CD4-positive, alpha-beta T cell treated with Interleukin-15 for 4 hours (primary cell): ENCODE data around the gene NUDT1.

ENCODE experiments used
- DNase-seq: peaks from one replicate; pipeline ENCODE4 v3.0.0-alpha.2; 2020; ENCODE audit warnings: low spot score

NUDT1 gene

GRCh38 chr7:2224491-2224928 lies 17.5 kb upstream of the NUDT1 start:
- DNase-seq, result no peak

DNA sequence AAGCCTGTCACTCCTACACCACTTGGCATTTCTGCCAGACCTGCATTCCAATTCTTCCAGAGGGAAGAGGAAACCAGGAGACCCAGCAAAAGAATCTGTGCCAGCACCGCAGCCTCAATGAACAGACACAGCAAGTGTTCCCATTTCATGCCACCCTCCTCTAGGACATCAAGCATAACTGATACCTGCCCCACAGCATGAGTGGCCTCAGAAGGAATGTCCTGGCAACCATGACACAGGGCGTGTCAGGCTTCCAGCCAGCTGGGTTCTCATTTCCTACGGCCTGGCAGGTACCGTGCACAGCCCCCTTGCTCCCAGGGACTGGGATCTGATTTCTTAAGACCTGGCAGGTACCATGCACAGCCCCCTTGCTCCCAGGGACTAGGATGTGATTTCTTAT lies 17.1 kb upstream of the NUDT1 start:
- DNase-seq, result no peak

GRCh38 chr7:2225336-2225735 lies 16.7 kb upstream of the NUDT1 start:
- no peak for DNase-seq

DNA sequence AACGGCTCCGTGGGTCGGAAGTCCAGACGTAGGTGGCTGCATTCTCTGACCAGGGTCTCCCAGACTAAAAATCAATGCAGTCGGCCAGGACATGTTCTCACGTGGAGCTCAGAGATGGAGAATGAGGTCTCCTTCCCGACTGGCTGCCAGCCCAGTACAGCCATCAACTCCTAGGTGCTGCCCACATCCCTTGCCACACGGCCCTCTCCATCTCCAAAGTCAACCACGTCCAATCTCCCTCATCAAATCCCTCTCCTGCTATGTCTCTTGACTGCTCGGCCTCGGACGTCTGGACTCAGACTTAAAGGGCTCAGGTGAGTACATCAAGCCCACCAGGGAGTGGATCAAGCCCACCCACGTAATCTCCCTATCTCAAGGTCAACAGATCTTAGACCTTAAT lies 16.2 kb upstream of the NUDT1 start:
- no peak for DNase-seq

DNA sequence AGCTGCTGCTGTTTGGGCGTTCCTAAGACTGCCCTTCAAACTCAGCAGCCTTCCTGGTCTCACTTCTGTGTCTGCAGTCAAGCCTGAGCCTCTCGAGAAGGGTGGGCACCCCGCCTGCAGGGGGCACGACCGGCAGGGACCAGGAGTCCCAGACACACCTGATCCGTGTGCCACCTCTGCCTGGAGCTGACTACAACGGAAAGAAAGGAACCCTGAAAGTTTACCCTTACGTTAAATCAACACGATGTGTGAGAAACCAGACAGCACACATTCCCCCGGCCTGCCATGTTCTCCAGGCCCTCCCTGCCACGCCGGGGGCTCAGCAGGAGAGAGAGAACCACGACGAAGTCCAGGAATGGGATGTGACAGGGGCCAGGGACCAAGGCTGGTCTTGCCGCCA lies 14.3 kb upstream of the NUDT1 start:
- no peak for DNase-seq

DNA sequence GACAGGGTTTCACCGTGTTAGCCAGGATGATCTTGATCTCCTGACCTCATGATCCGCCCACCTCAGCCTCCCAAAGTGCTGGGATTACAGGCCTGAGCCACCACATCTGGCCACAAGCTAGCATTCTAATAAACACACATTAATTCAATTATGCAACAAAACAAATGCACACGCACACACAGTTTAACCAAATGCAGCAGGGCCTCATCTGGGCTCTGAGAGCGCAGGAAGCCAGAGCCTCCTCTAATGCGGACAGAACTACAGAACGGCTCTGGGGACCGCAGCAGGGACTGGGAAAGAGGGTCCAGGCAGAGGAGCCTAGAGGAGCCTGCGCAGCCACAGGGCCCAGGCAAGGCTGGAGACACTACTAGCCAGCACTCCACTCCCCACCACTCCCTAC lies 13.1 kb upstream of the NUDT1 start:
- DNase-seq, result no peak

- no peak for DNase-seq
Observed at GRCh38 chr7:2229467-2229866, 12.6 kb upstream of the NUDT1 start.

- DNase-seq, result no peak
Observed at GRCh38 chr7:2230226-2230625, 11.8 kb upstream of the NUDT1 start.

GRCh38 chr7:2230882-2231281 lies 11.1 kb upstream of the NUDT1 start:
- DNase-seq, result no peak

- no peak for DNase-seq
Observed at GRCh38 chr7:2231992-2232765, 9.8 kb upstream of the NUDT1 start.

DNA sequence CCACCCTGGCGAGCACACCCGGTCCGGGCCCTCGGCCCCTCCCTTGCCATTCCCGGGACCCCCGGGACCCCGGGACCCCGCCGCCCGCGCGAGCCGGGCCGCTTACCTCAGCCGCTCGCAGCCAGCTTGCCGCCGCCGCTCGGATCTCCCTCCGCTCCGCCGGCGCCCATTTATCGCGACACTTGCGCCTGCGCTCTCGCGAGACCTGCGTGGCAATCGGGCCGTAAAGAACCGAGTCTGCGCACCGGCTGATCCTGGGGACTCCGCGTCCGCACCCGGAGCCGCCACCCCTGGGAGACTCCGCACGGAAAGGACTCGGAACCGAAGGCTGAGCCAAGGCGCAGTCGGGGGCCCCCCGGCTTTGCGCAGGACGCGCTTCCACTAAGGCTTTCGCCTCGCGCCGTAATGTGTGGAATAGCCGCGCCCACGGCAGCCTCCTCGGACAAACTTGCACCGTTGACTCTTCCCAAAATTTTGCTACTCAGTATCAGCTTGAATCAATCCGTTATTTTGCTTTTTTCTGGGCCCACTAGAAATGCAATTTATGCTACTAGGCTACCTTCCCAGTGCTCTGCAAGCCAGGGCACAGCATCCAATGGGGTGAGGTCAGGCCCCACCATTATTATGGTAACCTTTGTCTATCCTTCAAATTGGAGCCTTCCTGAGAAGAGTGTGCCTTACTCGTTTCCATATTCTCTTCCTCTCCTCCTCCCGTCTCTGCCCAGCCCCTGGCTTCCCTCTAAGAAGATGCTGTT lies 9.1 kb upstream of the NUDT1 start, which contains the start of gene MAD1L1:
TSS of gene MAD1L1 (minus strand) at position 180 of the 755 bp plus-strand sequence. CDS start 2,812 bp downstream, outside the sequence.
- peak; percentile 87 for DNase-seq

DNA sequence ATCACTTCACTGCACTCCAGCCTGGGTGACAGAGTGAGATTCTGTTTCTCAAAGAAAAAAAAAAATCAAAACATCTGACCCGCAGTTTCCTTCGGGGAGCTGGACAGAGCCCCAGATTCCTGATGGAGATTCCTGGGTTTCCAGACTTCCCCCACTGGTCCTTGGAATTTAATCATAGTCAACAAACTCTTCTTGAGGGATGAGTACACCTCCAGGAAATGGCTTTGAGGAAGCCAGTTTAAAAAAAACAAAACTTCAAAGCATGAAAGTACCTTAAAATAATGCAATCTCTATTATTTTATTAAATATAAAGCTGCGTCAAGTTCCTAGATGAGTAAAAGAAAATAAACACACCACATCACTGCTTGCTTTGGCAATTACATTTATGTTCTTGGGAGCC lies 8.1 kb upstream of the NUDT1 start:
- DNase-seq, result no peak

DNA sequence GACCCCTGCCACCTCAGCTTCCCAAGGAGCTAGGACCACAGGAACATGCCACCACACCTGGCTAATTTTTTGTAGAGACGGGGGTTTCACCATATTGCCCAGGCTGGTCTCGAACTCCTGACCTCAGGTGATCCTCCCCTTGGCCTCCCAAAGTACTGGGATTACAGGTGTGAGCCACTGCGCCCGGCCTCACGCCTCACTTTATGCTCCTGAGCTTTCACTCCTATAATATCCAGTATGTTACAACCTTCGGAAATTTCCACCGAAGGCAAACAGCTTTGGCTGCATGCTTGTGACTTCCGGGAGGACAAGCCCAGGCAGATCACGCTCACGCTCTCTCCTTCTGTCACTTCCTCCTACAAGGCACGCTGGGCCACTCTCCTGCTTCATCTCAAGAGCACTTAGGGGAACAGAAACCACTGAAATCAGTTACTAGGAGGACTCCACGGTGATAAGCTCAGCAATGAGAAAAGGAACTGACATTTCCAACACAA lies 4.9 kb upstream of the NUDT1 start:
- DNase-seq, result no peak

DNA sequence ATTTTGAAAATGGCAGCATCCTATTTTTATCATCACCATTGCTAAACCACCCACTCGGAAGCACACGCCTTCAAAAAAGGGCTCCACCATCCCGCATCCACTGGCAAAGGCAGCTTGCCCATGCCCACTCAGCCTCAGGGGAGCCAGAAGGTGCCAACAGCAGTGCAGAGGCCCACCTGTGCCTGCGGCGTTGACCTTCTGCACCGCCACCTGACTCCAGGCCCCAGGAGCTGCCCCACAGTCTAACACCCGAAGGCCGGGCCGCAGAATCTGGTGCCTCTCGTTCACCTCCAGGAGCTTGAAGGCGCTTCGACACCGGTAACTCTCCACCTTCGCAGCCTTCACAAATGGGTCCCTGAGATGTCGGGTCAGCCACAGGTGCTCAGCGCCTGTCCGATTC lies 2.8 kb upstream of the NUDT1 start:
- no peak for DNase-seq

DNA sequence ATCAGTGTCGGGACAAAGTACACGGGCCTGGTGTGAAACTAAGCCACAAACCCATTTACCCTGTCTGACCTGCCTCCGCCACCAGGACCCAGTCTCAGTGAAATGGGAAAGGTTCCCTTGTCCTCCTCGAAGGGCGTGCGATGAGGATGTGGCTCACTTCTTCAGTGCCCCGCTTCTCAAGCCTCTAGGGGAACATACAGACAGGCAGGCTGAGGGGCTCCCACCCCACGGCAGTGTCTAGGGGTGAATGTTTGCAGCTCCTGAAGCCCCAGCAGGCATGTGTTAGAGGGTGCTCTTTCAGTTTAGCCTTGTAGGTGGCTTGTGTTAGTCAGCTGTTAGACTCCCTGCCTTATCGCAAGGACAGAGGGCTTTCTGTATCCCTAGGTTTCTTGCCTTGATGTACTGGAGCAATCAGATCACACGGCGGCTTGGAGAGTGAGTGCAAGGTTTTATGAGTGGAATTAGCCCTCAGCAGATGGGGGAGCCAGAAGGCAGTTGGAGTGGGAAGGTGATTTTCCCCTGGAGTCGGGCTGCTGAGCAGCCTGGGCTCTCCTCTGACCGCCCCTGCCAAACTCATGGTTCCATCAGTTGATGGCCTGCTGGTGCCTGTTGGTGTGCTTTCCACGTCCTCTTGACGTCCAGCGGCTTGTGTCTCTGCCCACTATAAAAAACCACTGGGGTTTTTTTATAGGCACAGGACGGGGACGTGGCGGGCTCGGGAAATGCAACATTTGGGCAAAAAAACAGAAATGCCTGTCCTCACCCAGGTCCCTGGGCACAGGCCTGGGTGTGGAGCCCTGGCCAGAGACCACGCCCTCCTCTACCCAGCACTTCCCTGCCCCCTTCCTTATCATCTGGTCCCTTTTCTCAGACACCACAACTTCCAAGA lies 759 bp downstream of the NUDT1 start:
- DNase-seq, result no peak

GRCh38 chr7:2243458-2243857 lies 1.4 kb downstream of the NUDT1 start:
- DNase-seq, result no peak

- no peak for DNase-seq
Observed at GRCh38 chr7:2244404-2244995, 2.5 kb downstream of the NUDT1 start.

DNA sequence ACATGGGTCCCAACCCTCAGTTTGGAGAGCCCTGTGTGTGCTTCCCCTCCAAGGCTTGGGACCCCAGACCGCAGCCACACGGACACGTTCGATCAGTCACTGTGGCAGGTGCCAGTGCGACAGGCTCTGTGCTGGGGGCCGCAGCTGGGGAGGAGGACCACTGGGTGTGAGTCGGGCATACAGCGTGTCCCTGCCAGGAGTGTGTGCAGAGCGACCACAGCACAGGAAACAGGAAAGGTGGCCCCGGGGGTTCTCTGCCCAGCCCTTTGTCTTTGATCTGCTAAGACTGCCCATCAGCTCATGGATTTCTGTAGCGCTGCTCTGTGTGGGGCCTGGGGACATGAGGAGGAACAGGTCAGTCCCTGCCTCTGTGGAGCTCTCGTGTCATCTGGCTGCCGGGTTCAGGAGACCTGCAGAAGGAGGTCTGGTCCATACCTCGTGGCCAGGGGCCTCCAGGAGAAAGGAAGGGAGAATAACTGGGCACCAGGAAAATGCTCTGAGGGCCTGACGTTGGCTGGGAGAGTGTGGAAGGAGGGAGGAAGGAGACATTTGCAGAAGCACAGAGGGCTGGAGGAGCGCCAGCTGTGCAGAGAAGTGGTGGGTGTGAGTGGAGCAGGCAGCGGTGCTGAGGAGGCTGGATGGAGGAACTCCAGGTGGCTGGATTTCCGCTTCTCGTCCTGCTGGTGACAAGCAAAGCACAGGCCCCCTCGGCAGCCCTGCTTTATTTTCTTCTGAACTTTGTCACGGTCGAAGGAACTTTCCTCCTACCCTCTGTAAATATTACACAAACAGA lies 4.1 kb downstream of the NUDT1 start:
- DNase-seq, result no peak

- DNase-seq, result no peak
Observed at GRCh38 chr7:2247141-2247995, 5.3 kb downstream of the NUDT1 start.
